SK-N-SH (cell line): ENCODE data around the gene LEKR1.

Source experiments
- CTCF ChIP-seq: fragments of 200-600 bp; sonication (generic); IDR thresholded peaks from 2 replicates; pipeline ENCODE4 v1.6.1; 2017; ENCODE audit warnings: antibody characterized with exemption, mild to moderate bottlenecking, moderate library complexity
- FOSL2 ChIP-seq: IDR thresholded peaks from 2 replicates; pipeline ENCODE4 v1.4.0; 2012; ENCODE audit warnings: low read depth, mild to moderate bottlenecking, moderate library complexity, borderline replicate concordance
- MEF2A ChIP-seq: IDR thresholded peaks from 2 replicates; pipeline ENCODE4 v1.4.0; 2012; ENCODE audit warnings: low read depth, borderline replicate concordance
- POLR2AphosphoS5 ChIP-seq: IDR thresholded peaks from 2 replicates; pipeline ENCODE4 v1.6.1; 2012; ENCODE audit warnings: low read depth, low read length
- RCOR1 ChIP-seq: fragments of 150-350 bp; IDR thresholded peaks from 2 replicates; pipeline ENCODE4 v1.6.1; 2017; ENCODE audit warnings: antibody characterized with exemption, low read length
- REST ChIP-seq: IDR thresholded peaks from 2 replicates; pipeline ENCODE4 v1.6.1; 2012; ENCODE audit warnings: mild to moderate bottlenecking, low read depth, low read length, moderate library complexity
- SMC3 ChIP-seq: IDR thresholded peaks from 2 replicates; pipeline ENCODE4 v1.6.1; 2012; ENCODE audit warnings: low read depth, low read length, improper control_type of control experiment
- YY1 ChIP-seq: IDR thresholded peaks from 2 replicates; pipeline ENCODE4 v1.4.0; 2012; ENCODE audit warnings: low read depth, mild to moderate bottlenecking

GRCh38 chr3:156873906-156874305, 47.8 kb downstream of the LEKR1 start:
- TF ChIP-seq SMC3 (no peak), REST (no peak), CTCF (no peak), FOSL2 (no peak), POLR2AphosphoS5 (no peak), YY1 (no peak), RCOR1 (no peak), MEF2A (no peak)
